Measurements from ENCODE around the gene IL11RA. TPM values are rescaled to one million over a fixed set of nuclear protein-coding genes. Genes with fewer than 3 reads are reported as not detected.

Gene IL11RA
- total and polyA plus RNA-seq, 2 of the 8 experiments (the other 6 are each of a cell fraction or from before 2014, with no cell fraction given), result 5.5 to 9.1 TPM

- Histone ChIP-seq H3K23me2 (ENCODE audit: low read depth, low read length) (no peaks in the 10 kb centered on the region; the same call in 1 of the 2 replicates), H4K91ac (replicated peaks; ENCODE audit: insufficient read length, low read length) (no peak overlapping the region), H3K56ac (replicated peaks; ENCODE audit: insufficient read length, low read depth, low read length) (no peak overlapping the region), H3K18ac (ENCODE audit: extremely low read depth, low read length) (no peak overlapping the region), H3K9ac (replicated peaks in 1 of 4; ENCODE audit: extremely low read depth in 1 of 4, low read depth in 3 of 4, low read length in 3 of 4) (no peak overlapping the region), H2BK120ac (replicated peaks; ENCODE audit: low read depth, low read length) (no peak overlapping the region), H4K8ac (ENCODE audit: extremely low read depth, insufficient read depth, low read length) (no peak overlapping the region), H2BK20ac (ENCODE audit: low read length) (no peak overlapping the region), H3K4me1 (replicated peaks in 1 of 4; ENCODE audit: control insufficient read depth in 3 of 4, insufficient read depth in 4 of 4, low read length in 3 of 4) (peaks cover 0 to 3% (median 1%) of the 10 kb centered on the region in 4 experiments; a peak in 2 of 7 replicates), H3K4me3 (ENCODE audit: extremely low read depth in 1 of 4, insufficient read depth in 2 of 4, low read depth in 3 of 4, low read length in 4 of 4) (no peak overlapping the region), H4K5ac (ENCODE audit: insufficient read length, low read depth, low read length) (no peak overlapping the region), H2AFZ (ENCODE audit: low read length) (no peak overlapping the region), H3K79me2 (ENCODE audit: control insufficient read depth in 1 of 2, insufficient read depth in 2 of 2, low read length in 2 of 2) (no peaks in the 10 kb centered on the region), H3K4ac (replicated peaks; ENCODE audit: insufficient read length, low read depth, low read length) (no peak overlapping the region), H3K27me3 (replicated peaks in 1 of 4; ENCODE audit: control insufficient read depth in 3 of 4, extremely low read depth in 1 of 4, insufficient read depth in 3 of 4, low read length in 3 of 4) (no peaks in the 10 kb centered on the region), H3K14ac (ENCODE audit: insufficient read length) (no peak overlapping the region), H3K27ac (ENCODE audit: low read depth, low read length) (no peak overlapping the region), H3K79me1 (ENCODE audit: low read depth, low read length) (no peaks in the 10 kb centered on the region), H2AK5ac (ENCODE audit: low read depth, low read length) (no peak overlapping the region), H2BK12ac (ENCODE audit: low read depth, low read length) (0 out of 2 replicates have a peak overlapping the region, but pooled peaks have one; percentile 19), H4K20me1 (replicated peaks in 1 of 2; ENCODE audit: control insufficient read depth in 1 of 2, insufficient read depth in 2 of 2, low read length in 2 of 2) (no peaks in the 10 kb centered on the region), H2BK5ac (ENCODE audit: low read depth, low read length) (no peak overlapping the region), H3K9me3 (ENCODE audit: insufficient read depth in 2 of 2, low read depth in 1 of 2, low read length in 1 of 2) (no peaks in the 10 kb centered on the region), H3K23ac (ENCODE audit: insufficient read length) (no peak overlapping the region), H2BK15ac (ENCODE audit: low read length) (no peak overlapping the region), H3K36me3 (ENCODE audit: control insufficient read depth in 2 of 4, insufficient read depth in 4 of 4, low read length in 3 of 4) (no peaks in the 10 kb centered on the region), H3K4me2 (ENCODE audit: insufficient read depth in 1 of 2, low read depth in 2 of 2, low read length in 2 of 2) (no peak overlapping the region)
- ChIA-PET POLR2A (ENCODE audit: partially characterized antibody) (no interaction called here), CTCF (ENCODE audit: partially characterized antibody) (interaction anchor here (1.7 to 12.6 kb wide), 2 partner anchors 12 to 14 kb away, joined by 8 to 147 read pairs; no protein-coding TSS in a partner anchor)
- no peak for FAIRE-seq
- 86% methylated on average over 4 of the region's 4 CpGs; no CpG with 5 or more reads in 1 of the 2 experiments for WGBS, 2 experiments (ENCODE audit: extremely low coverage in 1 of 2, insufficient coverage in 1 of 2, insufficient read length in 1 of 2, insufficient replicate concordance in 2 of 2, low coverage in 1 of 2, low lambda C conversion rate in 2 of 2, missing lambda C conversion rate in 1 of 2)
- no peak for DNase-seq (ENCODE audit: low read depth in 1 of 2, low spot score in 2 of 2)
- no peak for TF ChIP-seq SIX5 (IDR thresholded peaks at IDR 0.05; ENCODE audit: low read depth, low read length)
- TF ChIP-seq JUN (IDR thresholded peaks at IDR 0.05; ENCODE audit: low read depth, low read length), result no peak
- TF ChIP-seq CTCF (IDR thresholded peaks at IDR 0.05; ENCODE audit: control extremely low read depth in 1 of 3, insufficient read depth in 1 of 3, low read depth in 1 of 3, low read length in 3 of 3), result no peak
- TF ChIP-seq SIRT6 (IDR thresholded peaks at IDR 0.05; ENCODE audit: low read length), result no peak
Measured at GRCh38 chr9:34689116-34689470, 37.1 kb downstream of the IL11RA start.

Data from H1 (cell line).